Measurements from ENCODE around the gene GLB1L.
A peak's percentile ranks its signal among the peaks of the same experiment; 100 is the strongest.

The GLB1L gene

DNA sequence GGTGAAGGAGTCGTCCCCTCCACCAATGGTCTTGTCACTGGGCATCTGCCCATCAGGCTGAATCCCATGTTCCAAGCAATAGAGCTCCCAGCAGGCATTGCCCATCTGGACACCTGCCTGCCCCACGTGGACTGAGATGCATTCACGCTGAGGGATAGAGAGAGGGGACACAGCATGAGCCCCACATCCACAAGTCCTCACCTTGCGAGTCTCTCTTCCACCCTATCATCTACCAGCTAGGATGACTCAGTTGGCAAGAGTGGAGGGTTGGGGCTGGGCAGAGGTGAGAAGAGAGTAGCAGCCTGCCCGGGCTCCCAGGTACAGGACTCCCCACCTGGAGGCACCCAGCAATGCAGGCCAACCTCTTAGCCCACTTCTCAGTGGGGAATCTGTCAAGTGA is 6.8 kb upstream of the GLB1L start:
- Mint-ChIP-seq H3K36me3 (ENCODE audit: low read depth) (peaks cover 55% of the 10 kb centered on the region), H3K4me1 (peaks cover 74% of the 10 kb centered on the region), H3K4me3 (peak overlapping the region; percentile 87), H3K27me3 (no peaks in the 10 kb centered on the region), H3K27ac (peak overlapping the region; percentile 92), H3K9me3 (no peaks in the 10 kb centered on the region)
- DNase-seq (peak; percentile 29), ATAC-seq (no peak)

DNA sequence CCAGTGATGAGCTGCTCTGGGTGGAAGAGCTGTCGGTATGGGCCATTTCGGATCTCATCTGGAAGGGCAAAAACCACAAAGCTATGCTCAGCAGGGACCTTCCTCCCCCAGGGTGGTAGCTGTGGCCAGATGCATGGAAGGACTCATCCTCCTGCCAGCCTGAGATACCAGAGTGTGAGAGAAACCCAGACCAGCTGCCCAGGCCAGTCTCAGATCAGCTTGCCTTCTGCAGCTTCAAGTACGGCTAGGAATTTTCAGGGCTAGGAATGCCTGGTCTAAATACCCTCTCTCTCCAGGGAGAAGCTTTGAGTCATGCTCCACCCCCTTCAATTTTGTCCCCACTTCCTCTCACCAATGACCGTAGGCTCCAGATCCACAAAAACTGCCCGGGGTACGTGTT is 6.4 kb upstream of the GLB1L start:
- H3K4me1 Mint-ChIP-seq: peaks cover 78% of the 10 kb centered on the region
- H3K36me3 Mint-ChIP-seq (ENCODE audit: low read depth): peaks cover 59% of the 10 kb centered on the region
- peak overlapping the region; percentile 92 for H3K27ac Mint-ChIP-seq
- no peaks in the 10 kb centered on the region for H3K27me3 Mint-ChIP-seq
- DNase-seq (no peak), ATAC-seq (no peak)
- no peaks in the 10 kb centered on the region for H3K9me3 Mint-ChIP-seq
- H3K4me3 Mint-ChIP-seq: peak overlapping the region; percentile 87

DNA sequence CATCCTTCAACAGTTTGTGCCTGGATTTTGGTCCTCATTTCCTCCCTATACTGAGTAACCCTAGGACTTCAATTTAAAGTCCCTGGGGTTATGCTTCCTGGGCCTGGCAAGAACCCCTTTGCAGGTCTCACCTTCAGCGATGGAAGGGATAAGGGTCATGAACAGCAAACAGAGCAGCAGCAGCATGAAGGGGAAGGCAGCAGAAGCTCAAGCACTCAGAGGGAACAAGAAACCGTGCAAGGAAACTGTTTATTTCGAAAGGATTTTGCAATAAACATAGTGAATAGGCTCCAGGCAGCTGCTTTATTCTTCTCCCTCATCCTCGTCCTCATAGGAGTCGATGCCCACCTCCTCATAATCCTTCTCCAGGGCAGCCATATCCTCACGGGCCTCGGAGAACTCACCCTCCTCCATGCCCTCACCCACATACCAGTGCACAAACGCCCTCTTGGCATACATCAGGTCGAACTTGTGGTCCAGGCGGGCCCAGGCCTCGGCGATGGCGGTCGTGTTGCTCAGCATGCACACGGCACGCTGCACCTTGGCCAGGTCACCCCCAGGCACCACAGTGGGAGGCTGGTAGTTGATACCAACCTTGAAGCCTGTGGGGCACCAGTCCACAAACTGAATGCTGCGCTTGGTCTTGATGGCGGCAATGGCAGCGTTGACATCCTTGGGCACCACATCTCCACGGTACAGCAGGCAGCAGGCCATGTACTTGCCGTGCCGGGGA is 5.0 kb upstream of the GLB1L start:
- Mint-ChIP-seq H3K4me3 (peak overlapping the region; percentile 87), H3K36me3 (ENCODE audit: low read depth) (peaks cover 64% of the 10 kb centered on the region), H3K4me1 (peaks cover 78% of the 10 kb centered on the region), H3K27ac (peak overlapping the region; percentile 87), H3K9me3 (no peaks in the 10 kb centered on the region), H3K27me3 (no peaks in the 10 kb centered on the region)
- no peak for DNase-seq
- no peak for ATAC-seq

DNA sequence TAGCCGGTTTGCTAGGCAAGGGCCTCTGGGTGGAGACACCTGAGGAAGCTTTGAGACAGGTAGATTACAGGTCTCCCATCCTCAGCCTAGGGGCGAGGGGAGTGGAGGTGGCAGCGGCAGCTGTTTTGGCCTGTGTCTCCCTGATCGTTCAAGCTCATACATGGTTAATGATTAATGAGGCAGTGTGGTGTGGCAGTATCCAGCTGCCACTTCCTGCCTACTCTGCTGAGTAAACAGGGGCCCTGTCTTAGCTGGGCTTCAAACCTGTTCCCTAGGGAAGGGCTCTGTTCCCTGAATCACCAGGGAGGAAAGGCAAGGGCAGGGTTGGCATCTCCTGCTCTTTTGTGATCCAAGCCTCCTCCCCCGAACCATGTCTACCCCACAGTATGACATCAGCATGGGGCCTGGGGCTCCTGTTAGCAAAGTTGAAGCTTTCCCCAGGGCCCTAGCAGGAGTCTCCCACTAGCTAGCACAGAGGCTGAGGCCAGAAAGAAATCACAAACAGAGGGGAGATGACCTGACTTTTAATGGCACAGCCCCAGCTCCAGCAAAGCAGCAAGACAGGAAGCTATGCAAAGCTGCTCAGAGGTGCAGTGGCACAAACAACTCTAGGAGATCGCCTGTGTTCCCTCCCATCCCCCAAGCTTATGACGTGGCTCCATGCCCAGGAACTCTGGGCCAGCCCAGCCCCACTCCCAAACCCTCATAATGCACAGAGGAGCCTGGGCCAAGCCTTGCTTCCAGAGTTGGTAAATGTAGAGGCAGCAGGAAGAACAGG is 4.1 kb upstream of the GLB1L start:
- Mint-ChIP-seq H3K9me3 (no peaks in the 10 kb centered on the region), H3K36me3 (ENCODE audit: low read depth) (peaks cover 64% of the 10 kb centered on the region), H3K4me3 (peak overlapping the region; percentile 87), H3K4me1 (peaks cover 77% of the 10 kb centered on the region), H3K27me3 (no peaks in the 10 kb centered on the region), H3K27ac (peak overlapping the region; percentile 87)
- peak; percentile 39 for DNase-seq
- ATAC-seq: no peak

DNA sequence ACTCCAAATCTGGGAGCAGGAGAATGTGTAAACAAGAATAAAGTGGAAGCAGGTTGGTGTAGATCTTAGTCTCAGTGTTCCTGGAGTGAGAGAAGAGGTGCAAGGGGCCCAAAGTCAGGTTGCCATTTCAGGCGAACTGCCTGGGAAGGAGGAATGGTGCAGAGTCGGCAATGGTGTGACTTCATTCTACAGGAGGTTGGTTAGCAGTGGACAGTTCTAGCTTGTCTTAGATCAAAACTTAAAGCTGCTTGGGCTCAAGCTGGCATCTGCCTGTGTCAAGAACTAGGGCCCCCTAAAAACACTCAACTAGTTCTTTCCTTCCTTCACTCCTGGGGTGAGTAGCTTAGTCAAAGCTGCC is 3.6 kb upstream of the GLB1L start:
- Mint-ChIP-seq H3K27me3 (no peaks in the 10 kb centered on the region), H3K36me3 (ENCODE audit: low read depth) (peaks cover 64% of the 10 kb centered on the region)

DNA sequence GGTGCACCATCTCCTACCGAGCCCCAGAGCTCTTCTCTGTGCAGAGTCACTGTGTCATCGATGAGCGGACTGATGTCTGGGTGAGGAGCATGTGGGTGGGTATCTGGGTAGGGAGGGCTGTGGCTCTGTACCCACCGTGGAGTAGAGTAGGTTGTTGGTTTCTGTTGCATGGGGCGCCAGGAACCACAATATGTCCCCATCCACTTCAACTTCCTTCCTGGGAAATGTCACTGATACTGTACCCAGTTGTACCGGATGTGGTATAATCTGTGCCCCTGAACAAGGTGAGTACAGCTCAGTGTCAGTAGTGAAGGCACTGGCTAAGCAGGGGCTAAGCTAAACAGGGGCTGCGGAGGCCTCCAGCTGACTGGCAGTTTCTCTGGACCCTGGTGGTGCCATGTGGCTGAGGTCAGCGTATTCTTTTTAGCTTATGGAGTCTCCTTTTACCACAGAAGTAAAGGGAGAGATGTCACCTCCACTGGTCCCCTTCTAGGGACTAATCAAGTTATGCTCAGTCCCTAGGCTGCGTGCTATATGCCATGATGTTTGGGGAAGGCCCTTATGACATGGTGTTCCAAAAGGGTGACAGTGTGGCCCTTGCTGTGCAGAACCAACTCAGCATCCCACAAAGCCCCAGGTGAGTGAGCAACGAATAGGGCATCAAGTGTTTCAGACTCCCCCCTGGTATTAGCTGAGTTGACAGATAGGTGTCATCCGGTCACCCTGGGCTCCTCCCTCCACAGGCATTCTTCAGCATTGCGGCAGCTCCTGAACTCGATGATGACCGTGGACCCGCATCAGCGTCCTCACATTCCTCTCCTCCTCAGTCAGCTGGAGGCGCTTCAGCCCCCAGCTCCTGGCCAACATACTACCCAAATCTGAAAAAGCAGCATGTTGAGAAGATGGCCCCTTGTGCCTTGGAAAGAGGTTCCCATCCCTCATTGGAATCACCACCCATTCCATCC is 2.7 kb upstream of the GLB1L start:
- no peaks in the 10 kb centered on the region for H3K9me3 Mint-ChIP-seq

More for the DNA sequence above, 3.6 kb upstream of the GLB1L start:
- Mint-ChIP-seq H3K9me3 (no peaks in the 10 kb centered on the region), H3K4me3 (peak overlapping the region; percentile 87), H3K27ac (peak overlapping the region; percentile 87), H3K4me1 (peaks cover 81% of the 10 kb centered on the region)
- DNase-seq (no peak), ATAC-seq (no peak)

DNA sequence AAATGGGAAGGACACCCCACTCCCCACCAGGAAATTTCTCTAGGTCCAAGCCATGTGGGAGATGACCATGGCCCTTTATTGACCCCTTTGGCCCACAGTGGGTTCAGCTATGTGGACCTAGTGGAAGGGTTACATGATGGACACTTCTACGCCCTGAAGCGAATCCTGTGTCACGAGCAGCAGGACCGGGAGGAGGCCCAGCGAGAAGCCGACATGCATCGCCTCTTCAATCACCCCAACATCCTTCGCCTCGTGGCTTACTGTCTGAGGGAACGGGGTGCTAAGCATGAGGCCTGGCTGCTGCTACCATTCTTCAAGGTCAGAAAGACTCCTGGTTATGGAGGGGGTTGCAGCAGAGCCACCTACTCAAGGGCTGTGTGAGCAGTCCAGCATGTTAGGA is 1.3 kb upstream of the GLB1L start:
- peaks cover 46% of the 10 kb centered on the region for H3K36me3 Mint-ChIP-seq (ENCODE audit: low read depth)

More for the DNA sequence above, 2.7 kb upstream of the GLB1L start:
- H3K27me3 Mint-ChIP-seq: no peaks in the 10 kb centered on the region
- peaks cover 87% of the 10 kb centered on the region for H3K4me1 Mint-ChIP-seq
- H3K36me3 Mint-ChIP-seq (ENCODE audit: low read depth): peaks cover 60% of the 10 kb centered on the region
- H3K4me3 Mint-ChIP-seq: peak overlapping the region; percentile 87
- H3K27ac Mint-ChIP-seq: peak overlapping the region; percentile 82
- DNase-seq (peak; percentile 64), ATAC-seq (peak; percentile 82)

DNA sequence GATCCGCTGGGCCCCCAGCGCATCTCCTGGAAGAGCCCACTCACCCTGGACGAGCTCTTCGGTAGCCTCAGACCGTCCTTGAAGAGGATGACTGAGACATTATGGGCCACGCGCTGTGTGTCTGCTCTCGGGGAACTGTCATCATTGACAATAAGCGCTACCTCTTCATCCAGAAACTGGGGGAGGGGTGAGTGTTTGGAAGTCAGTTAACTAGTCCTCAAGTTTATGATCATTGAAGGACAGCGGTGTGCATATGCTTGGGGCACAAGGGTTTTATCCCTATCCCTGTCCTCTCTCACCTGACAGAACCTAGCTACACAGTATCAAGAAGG is 621 bp upstream of the GLB1L start:
- H3K9me3 Mint-ChIP-seq: no peaks in the 10 kb centered on the region
- peak overlapping the region; percentile 94 for H3K27ac Mint-ChIP-seq
- DNase-seq (peak; percentile 26), ATAC-seq (no peak)
- H3K4me3 Mint-ChIP-seq: peak overlapping the region; percentile 87
- peaks cover 39% of the 10 kb centered on the region for H3K36me3 Mint-ChIP-seq (ENCODE audit: low read depth)
- no peaks in the 10 kb centered on the region for H3K27me3 Mint-ChIP-seq
- peaks cover 67% of the 10 kb centered on the region for H3K4me1 Mint-ChIP-seq

More for the DNA sequence above, 1.3 kb upstream of the GLB1L start:
- DNase-seq (no peak), ATAC-seq (no peak)
- H3K4me3 Mint-ChIP-seq: peak overlapping the region; percentile 87
- no peaks in the 10 kb centered on the region for H3K27me3 Mint-ChIP-seq
- H3K9me3 Mint-ChIP-seq: no peaks in the 10 kb centered on the region
- H3K27ac Mint-ChIP-seq: peak overlapping the region; percentile 82
- peaks cover 74% of the 10 kb centered on the region for H3K4me1 Mint-ChIP-seq

DNA sequence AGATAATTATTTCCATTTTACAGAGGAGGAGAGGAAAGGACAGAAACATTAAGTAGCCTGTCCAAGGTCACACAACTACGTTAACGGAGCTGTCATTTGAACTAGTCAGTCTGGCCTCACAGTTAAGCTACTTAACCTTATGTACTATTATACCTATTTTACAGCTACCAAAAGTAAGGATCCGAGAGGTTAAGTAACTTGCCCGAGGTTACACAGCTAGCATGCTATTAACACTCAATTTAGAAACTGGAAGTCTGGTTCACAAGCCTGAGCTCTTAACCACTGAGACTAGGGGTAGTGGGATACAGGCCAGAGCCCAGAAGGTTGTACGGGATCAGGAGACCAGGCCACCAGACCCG is 476 bp downstream of the GLB1L start:
- Mint-ChIP-seq H3K27ac (peak overlapping the region; percentile 94), H3K27me3 (no peaks in the 10 kb centered on the region), H3K36me3 (ENCODE audit: low read depth) (peaks cover 28% of the 10 kb centered on the region), H3K4me1 (peaks cover 56% of the 10 kb centered on the region), H3K4me3 (peak overlapping the region; percentile 87), H3K9me3 (no peaks in the 10 kb centered on the region)
- no peak for ATAC-seq
- DNase-seq: no peak

DNA sequence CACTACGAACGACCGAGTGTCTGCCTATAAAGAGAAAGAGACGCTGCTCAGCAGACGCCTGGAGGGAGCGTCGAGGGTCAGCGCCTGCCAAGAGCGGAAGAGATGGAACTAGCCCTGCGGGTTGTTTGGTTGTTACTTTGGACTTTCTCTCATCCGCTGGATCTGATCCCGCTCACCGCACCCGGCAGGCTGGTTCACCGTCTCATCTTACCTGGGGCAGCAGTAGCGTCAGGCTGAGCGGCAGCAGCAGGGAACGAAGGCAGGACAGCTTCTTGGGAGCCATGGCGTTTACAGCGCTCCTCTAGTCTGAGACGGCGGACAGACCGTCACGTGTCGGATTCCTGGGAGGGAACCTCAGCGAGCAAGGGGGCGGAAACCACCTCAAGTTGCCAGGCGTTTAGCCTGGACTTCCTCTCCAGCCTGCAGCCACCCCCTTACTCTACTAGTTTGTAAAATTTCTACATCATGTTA is 1.9 kb downstream of the GLB1L start:
- no peak overlapping the region for H3K27ac Mint-ChIP-seq
- ATAC-seq: no peak
- H3K9me3 Mint-ChIP-seq: no peaks in the 10 kb centered on the region
- H3K4me1 Mint-ChIP-seq: peaks cover 42% of the 10 kb centered on the region
- peaks cover 19% of the 10 kb centered on the region for H3K36me3 Mint-ChIP-seq (ENCODE audit: low read depth)
- H3K27me3 Mint-ChIP-seq: no peaks in the 10 kb centered on the region
- H3K4me3 Mint-ChIP-seq: peak overlapping the region; percentile 49
- DNase-seq: no peak

DNA sequence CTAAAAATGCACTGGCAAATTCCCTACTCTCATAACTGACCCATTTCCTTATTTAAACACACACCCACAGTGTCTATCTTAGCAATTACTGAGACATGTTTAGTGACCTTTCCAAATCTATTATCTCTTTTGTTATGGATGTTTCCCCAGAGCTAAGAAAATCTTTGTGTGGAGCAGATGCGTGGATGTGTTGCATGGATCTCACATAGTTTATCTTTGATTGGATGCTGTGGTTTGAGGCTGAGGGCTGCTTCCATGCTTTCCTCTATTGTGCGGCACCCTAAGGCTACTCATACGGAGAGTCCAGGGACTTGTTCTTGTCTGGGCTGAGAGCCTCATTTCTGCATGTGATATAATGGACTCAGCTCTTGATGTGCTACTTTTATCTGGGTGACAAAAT is 10.9 kb downstream of the GLB1L start:
- H3K4me3 Mint-ChIP-seq: no peak overlapping the region
- H3K27ac Mint-ChIP-seq: no peak overlapping the region
- no peak for ATAC-seq
- H3K9me3 Mint-ChIP-seq: no peaks in the 10 kb centered on the region
- H3K27me3 Mint-ChIP-seq: no peaks in the 10 kb centered on the region
- H3K4me1 Mint-ChIP-seq: peaks cover 25% of the 10 kb centered on the region
- DNase-seq: no peak
- peaks cover 58% of the 10 kb centered on the region for H3K36me3 Mint-ChIP-seq (ENCODE audit: low read depth)

DNA sequence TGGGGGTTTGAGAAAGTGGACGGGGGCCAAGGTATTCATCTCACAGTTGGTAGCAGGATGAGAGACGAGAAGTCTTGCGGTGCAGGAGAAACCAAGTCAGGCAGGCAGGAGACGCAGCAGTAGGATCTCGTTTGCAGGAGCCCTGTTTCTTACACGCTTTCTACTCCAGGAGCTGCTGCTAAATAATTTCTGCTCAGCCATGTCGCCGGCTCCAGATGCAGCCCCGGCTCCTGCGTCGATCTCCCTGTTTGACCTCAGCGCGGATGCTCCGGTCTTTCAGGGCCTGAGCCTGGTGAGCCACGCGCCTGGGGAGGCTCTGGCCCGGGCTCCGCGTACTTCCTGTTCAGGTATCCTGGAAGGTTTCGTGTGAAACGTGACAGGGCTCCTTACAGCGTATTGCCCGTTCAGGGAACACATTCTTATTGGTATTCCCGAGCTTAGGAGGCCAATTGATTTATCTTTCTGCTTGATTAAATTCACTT is 15.1 kb downstream of the GLB1L start:
- Mint-ChIP-seq H3K4me3 (peak overlapping the region; percentile 100), H3K27me3 (no peaks in the 10 kb centered on the region), H3K36me3 (ENCODE audit: low read depth) (peaks cover 49% of the 10 kb centered on the region), H3K27ac (peak overlapping the region; percentile 100), H3K4me1 (peaks cover 41% of the 10 kb centered on the region), H3K9me3 (no peaks in the 10 kb centered on the region)
- DNase-seq: peak; percentile 70
- ATAC-seq: peak; percentile 27

DNA sequence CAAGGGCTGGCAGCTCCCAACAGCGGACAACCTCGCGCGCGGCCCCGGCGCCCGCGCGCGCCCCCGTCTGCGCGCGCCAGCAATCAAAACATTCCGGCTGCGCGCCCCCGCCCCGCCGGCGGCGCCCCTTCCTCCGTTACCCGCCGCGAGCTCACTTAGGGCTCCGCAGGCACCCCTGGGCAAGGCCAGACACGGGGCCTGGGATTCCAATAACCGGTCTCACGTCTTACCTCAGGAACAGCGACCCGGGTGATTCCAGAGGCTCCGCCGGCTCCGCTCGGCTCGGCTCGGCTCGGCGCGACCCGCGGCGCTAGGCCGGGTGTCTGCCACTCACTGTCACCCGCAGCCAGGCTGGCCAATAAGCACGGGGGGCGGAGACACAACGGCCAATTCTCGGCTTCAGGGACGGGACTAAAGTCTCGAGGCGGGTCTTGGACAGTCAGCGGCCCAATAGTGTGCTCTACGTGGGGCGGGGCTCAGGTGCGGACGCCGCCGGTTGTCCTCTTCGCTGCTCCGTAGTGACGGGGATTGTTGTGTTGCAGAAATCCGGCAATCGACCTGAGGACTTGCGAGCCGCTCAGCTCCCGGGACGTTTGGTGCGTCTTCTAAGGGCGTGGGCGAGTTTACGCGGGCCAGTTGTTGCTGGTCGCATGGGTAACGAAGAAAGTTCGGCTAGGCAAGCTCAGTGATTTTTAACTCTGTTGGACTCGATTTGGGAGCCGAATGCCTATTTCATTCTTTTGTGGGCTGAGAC is 15.8 kb downstream of the GLB1L start, which contains the start of the genes ANKZF1 and ATG9A:
ANKZF1 (plus strand) TSS at position 502 of the 754 bp plus-strand sequence. CDS start 452 bp downstream, outside the sequence.
ATG9A (minus strand) TSS at position 332 of the 754 bp plus-strand sequence. CDS start 1,612 bp downstream, outside the sequence.
- H3K4me3 Mint-ChIP-seq: peak within 1 kb of the TSS; percentile 100
- peaks cover 41% of the 10 kb centered on the region for H3K4me1 Mint-ChIP-seq
- ATAC-seq (peak; percentile 98), DNase-seq (peak; percentile 97)
- no peaks in the 10 kb centered on the region for H3K9me3 Mint-ChIP-seq
- peaks cover 48% of the 10 kb centered on the region for H3K36me3 Mint-ChIP-seq (ENCODE audit: low read depth)
- peak within 1 kb of the TSS; percentile 100 for H3K27ac Mint-ChIP-seq
- H3K27me3 Mint-ChIP-seq: no peaks in the 10 kb centered on the region
